ENCODE data around the gene NUDT1.

NUDT1 gene

GRCh38 chr7:2255145-2256139, 13.4 kb downstream of the NUDT1 start:
- Histone ChIP-seq H3F3A (ENCODE audit: control insufficient read depth, insufficient read depth) (peaks cover 2% of the 10 kb centered on the region; the same call in 1 of the 2 replicates), H3K27me3 (ENCODE audit: control insufficient read depth, low read length) (no peaks in the 10 kb centered on the region), H3K36me3 (ENCODE audit: control insufficient read depth, low read length) (peaks cover 38% of the 10 kb centered on the region; the same call in 1 of the 2 replicates), H3K27ac (ENCODE audit: low read depth, low read length) (no peak overlapping the region), H3K9me2 (replicated peaks; ENCODE audit: control insufficient read depth, low read length) (no peaks in the 10 kb centered on the region), H3K79me2 (ENCODE audit: control insufficient read depth, low read length) (no peaks in the 10 kb centered on the region), H3K9me3 (ENCODE audit: control insufficient read depth, insufficient read depth, low read length) (no peaks in the 10 kb centered on the region), H4K20me1 (ENCODE audit: control insufficient read depth, insufficient read depth, low read depth, low read length) (peaks cover 4% of the 10 kb centered on the region; the same call in 1 of the 2 replicates), H3K4me2 (ENCODE audit: low read length) (no peak overlapping the region), H3K4me3 (ENCODE audit: low read length) (no peak overlapping the region), H3K4me1 (ENCODE audit: control insufficient read depth, low read length) (peaks cover 23% of the 10 kb centered on the region)
- no peak for TF ChIP-seq EZH2phosphoT487 (IDR thresholded peaks at IDR 0.05; ENCODE audit: borderline replicate concordance, low read length)
- TF ChIP-seq, protein P1, sequence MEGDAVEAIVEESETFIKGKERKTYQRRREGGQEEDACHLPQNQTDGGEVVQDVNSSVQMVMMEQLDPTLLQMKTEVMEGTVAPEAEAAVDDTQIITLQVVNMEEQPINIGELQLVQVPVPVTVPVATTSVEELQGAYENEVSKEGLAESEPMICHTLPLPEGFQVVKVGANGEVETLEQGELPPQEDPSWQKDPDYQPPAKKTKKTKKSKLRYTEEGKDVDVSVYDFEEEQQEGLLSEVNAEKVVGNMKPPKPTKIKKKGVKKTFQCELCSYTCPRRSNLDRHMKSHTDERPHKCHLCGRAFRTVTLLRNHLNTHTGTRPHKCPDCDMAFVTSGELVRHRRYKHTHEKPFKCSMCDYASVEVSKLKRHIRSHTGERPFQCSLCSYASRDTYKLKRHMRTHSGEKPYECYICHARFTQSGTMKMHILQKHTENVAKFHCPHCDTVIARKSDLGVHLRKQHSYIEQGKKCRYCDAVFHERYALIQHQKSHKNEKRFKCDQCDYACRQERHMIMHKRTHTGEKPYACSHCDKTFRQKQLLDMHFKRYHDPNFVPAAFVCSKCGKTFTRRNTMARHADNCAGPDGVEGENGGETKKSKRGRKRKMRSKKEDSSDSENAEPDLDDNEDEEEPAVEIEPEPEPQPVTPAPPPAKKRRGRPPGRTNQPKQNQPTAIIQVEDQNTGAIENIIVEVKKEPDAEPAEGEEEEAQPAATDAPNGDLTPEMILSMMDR (IDR thresholded peaks at IDR 0.05; ENCODE audit: low read depth, low read length, poor library complexity, severe bottlenecking) = no peak

- Histone ChIP-seq H3K79me2 (ENCODE audit: control insufficient read depth, low read length) (no peaks in the 10 kb centered on the region), H3F3A (ENCODE audit: control insufficient read depth, insufficient read depth) (no peaks in the 10 kb centered on the region), H3K4me2 (ENCODE audit: low read length) (no peak overlapping the region), H4K20me1 (ENCODE audit: control insufficient read depth, insufficient read depth, low read depth, low read length) (peaks cover 4% of the 10 kb centered on the region; the same call in 1 of the 2 replicates), H3K4me1 (ENCODE audit: control insufficient read depth, low read length) (peaks cover 33% of the 10 kb centered on the region), H3K36me3 (ENCODE audit: control insufficient read depth, low read length) (peaks cover 36% of the 10 kb centered on the region), H3K27ac (ENCODE audit: low read depth, low read length) (no peak overlapping the region), H3K9me3 (ENCODE audit: control insufficient read depth, insufficient read depth, low read length) (no peaks in the 10 kb centered on the region), H3K4me3 (ENCODE audit: low read length) (no peak overlapping the region), H3K9me2 (replicated peaks; ENCODE audit: control insufficient read depth, low read length) (no peaks in the 10 kb centered on the region), H3K27me3 (ENCODE audit: control insufficient read depth, low read length) (no peaks in the 10 kb centered on the region)
- no peak for TF ChIP-seq EZH2phosphoT487 (IDR thresholded peaks at IDR 0.05; ENCODE audit: borderline replicate concordance, low read length)
- TF ChIP-seq, protein P1 (IDR thresholded peaks at IDR 0.05; ENCODE audit: low read depth, low read length, poor library complexity, severe bottlenecking) = no peak
These were observed 14.4 kb downstream of the NUDT1 start for GRCh38 chr7:2256306-2257045.

DNA sequence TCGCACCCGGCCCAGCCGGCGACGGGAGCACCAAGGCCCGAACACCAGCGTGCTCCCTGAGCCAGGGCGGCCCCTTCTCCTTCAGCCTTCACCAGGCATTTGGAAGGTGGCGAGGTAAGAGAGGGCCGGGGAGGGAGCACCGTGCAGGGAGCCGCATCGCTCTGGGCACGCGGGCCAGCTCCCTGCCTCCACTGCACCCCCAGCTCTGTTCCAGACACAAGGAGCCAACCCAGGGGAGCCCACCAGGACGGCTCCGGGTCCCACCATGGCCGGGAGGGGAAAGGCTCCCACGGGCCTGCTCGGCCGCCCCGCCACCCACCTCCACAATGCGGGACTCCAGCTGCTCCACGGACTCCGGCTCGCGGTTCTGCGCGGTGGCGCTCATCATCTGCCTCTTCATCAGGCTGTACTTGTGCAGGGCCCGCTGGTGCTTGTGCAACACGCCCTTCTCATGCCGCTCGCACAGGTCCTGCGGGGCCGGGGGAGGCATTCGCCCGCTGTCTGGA, 15.1 kb downstream of the NUDT1 start:
- Histone ChIP-seq H3K4me1 (ENCODE audit: control insufficient read depth, low read length) (peaks cover 40% of the 10 kb centered on the region), H3K79me2 (ENCODE audit: control insufficient read depth, low read length) (no peaks in the 10 kb centered on the region), H3K4me3 (ENCODE audit: low read length) (no peak overlapping the region), H3K36me3 (ENCODE audit: control insufficient read depth, low read length) (peaks cover 30% of the 10 kb centered on the region), H3K27me3 (ENCODE audit: control insufficient read depth, low read length) (no peaks in the 10 kb centered on the region), H3F3A (ENCODE audit: control insufficient read depth, insufficient read depth) (no peaks in the 10 kb centered on the region; the same call in 1 of the 2 replicates), H3K4me2 (ENCODE audit: low read length) (no peak overlapping the region), H3K9me3 (ENCODE audit: control insufficient read depth, insufficient read depth, low read length) (no peaks in the 10 kb centered on the region), H4K20me1 (ENCODE audit: control insufficient read depth, insufficient read depth, low read depth, low read length) (peaks cover 4% of the 10 kb centered on the region; the same call in 1 of the 2 replicates), H3K27ac (ENCODE audit: low read depth, low read length) (no peak overlapping the region), H3K9me2 (replicated peaks; ENCODE audit: control insufficient read depth, low read length) (no peaks in the 10 kb centered on the region)
- TF ChIP-seq EZH2phosphoT487 (IDR thresholded peaks at IDR 0.05; ENCODE audit: borderline replicate concordance, low read length) = no peak
- TF ChIP-seq, protein P1 (IDR thresholded peaks at IDR 0.05; ENCODE audit: low read depth, low read length, poor library complexity, severe bottlenecking) = no peak

Measured in DOHH2 (cell line).